ENCODE measurements around the gene NDUFS2. TPM values are rescaled to one million over a fixed set of nuclear protein-coding genes. Genes with fewer than 3 reads are reported as not detected.

Gene NDUFS2
- 102 and 119 TPM in 2 replicates for total RNA-seq

GRCh38 chr1:161201836-161202712 is at the start of gene NDUFS2:
TSS of gene NDUFS2 (plus strand) at chr1:161202367. CDS start at chr1:161202386, 19 bp downstream.

GRCh38 chr1:161153682-161154337 is 48.4 kb upstream of the NDUFS2 start, which contains the start of gene UFC1:
TSS of gene UFC1 (plus strand) at chr1:161153978. CDS start at chr1:161153998, 20 bp downstream.

GRCh38 chr1:161159087-161159912 is 42.9 kb upstream of the NDUFS2 start, which contains the start of gene USP21:
TSS of gene USP21 (plus strand) at chr1:161159500. CDS start at chr1:161160641, 1,141 bp downstream.

GRCh38 chr1:161165742-161166668 is 36.2 kb upstream of the NDUFS2 start, which contains the start of gene PPOX:
TSS of gene PPOX (plus strand) at chr1:161166426. CDS start at chr1:161166848, 422 bp downstream.

DNA sequence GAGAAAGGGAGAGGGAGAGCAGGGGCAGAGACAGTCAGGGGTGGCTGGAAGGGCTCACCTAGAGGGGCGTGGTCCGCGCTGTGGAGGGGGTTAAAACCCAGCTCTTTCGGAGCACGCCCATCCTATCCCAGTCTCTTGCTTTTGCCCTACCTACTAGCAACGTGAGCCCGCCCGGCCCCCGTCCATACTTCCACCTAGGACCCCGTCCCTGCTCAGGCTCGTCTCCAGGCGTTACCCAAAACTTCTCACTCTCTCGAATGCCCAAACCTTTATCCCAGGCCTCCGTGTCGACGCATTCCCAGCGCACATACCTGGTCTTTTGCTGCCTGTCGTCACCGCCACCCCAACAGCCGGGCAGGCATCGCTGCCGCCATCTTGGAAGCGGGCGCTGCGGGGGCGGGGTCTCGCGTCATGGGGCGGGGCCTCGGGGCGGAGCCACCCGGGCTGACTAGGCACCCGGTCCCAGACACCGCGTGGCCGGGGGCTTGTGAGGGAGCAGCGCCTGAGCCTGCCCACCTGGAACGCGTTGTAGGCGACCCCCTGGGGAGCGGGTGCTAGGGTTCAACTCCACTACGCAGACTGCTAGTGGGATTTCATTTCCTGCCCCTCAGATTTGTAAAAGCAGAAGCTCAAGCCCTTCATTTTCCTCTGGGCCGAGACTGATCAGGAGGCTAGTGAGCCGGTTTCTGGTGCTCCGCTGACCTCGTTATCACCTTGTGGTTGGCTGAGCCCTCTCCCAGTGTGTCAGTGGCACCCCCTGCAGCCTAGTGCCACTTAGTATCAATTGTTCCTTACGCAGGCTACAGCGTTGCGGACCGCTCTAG is 24.8 kb upstream of the NDUFS2 start, which contains the start of gene B4GALT3:
TSS of gene B4GALT3 (minus strand) at position 396 of the 824 bp plus-strand sequence. CDS start 1,447 bp downstream, outside the sequence.

DNA sequence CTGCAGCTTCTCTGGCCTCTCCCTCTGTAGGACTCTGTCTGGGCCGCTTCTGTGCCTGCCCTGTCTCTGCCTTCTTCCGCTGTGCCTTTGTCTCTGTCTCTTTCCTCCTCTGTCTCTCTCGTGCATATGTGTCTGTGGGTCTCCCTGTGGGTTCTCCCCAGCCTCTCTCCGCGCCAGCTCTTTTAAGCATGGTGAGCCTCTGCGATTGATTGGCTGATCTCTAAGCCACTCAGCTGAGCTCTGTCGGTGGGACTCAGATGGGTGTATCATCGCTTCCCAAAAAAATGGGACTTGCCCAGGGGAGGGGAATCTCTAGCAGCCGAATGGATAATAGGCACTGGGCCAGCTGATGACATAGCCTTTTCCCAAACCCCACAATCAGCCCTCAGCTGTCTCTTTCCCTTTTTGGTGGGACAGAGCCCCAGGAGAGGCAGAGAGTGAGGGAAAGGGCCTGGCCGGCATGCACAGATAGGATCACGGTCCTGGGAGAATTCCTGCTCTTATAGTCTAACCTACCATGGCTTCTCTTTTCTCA is 3.2 kb upstream of the NDUFS2 start, which contains the start of gene ADAMTS4:
TSS of gene ADAMTS4 (minus strand) at position 158 of the 535 bp plus-strand sequence. CDS start 427 bp downstream, outside the sequence.

DNA sequence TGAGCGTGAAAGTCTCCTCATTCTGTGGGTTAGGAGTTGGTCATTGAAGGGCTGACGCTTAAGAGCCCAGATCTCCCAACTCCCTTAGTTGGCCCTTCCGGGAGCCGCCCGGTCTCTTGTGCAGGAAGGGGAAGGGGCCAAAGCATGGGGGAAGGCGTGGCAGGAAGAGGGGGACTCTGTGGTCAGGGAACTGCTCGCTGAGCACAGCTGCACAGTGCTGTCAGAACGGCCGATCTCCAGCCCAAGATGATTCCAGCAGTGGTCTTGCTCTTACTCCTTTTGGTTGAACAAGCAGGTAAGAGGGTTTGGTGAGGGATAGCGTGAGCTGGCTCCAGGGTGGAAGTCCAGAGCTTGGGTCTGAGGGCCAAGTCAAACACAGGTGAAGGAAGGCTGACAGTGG is 12.9 kb downstream of the NDUFS2 start, which contains the start of gene FCER1G:
TSS of gene FCER1G (plus strand) at position 220 of the 400 bp plus-strand sequence. CDS start at position 247, 27 bp downstream.

GRCh38 chr1:161225534-161226319 is 23.6 kb downstream of the NDUFS2 start, which contains the start of gene TOMM40L:
TSS of gene TOMM40L (plus strand) at chr1:161226060. CDS start at chr1:161226490, 430 bp downstream.

GRCh38 chr1:161238039-161238473 is 35.9 kb downstream of the NDUFS2 start, which contains the start of gene NR1I3:
TSS of gene NR1I3 (minus strand) at chr1:161238203. CDS start at chr1:161236565, 1,638 bp downstream.

GRCh38 chr1:161258439-161259344 is 56.5 kb downstream of the NDUFS2 start, which contains the start of gene PCP4L1:
TSS of gene PCP4L1 (plus strand) at chr1:161258745. CDS start at chr1:161258975, 230 bp downstream.

Other genes with a start within 250 kb of the NDUFS2 start
- not detected in 2 replicates for gene ITLN2, start 247.6 kb upstream of the NDUFS2 start, total RNA-seq
- gene F11R, start 181.2 kb upstream of the NDUFS2 start, total RNA-seq: 67.0 and 77.2 TPM in 2 replicates
- gene TSTD1, start 163.4 kb upstream of the NDUFS2 start, total RNA-seq: 1.5 TPM in 1 of 2 replicates, not detected in the other
- 59.0 and 59.1 TPM in 2 replicates for gene USF1, start 156.4 kb upstream of the NDUFS2 start, total RNA-seq
- gene ARHGAP30, start 132.5 kb upstream of the NDUFS2 start, total RNA-seq: 0.13 and 0.20 TPM in 2 replicates
- gene NECTIN4, start 112.8 kb upstream of the NDUFS2 start, total RNA-seq: 0.47 and 0.54 TPM in 2 replicates
- gene KLHDC9, start 104.0 kb upstream of the NDUFS2 start, total RNA-seq: 1.1 and 2.6 TPM in 2 replicates
- 63.7 and 71.8 TPM in 2 replicates for gene PFDN2, start 84.3 kb upstream of the NDUFS2 start, total RNA-seq
- 20.9 and 27.4 TPM in 2 replicates for gene NIT1, start 84.3 kb upstream of the NDUFS2 start, total RNA-seq
- gene DEDD, start 69.7 kb upstream of the NDUFS2 start, total RNA-seq: 19.4 and 31.8 TPM in 2 replicates
- 72.6 and 84.7 TPM in 2 replicates for gene UFC1, start 48.4 kb upstream of the NDUFS2 start, total RNA-seq
- 5.7 and 7.1 TPM in 2 replicates for gene USP21, start 42.9 kb upstream of the NDUFS2 start, total RNA-seq
- 10.7 and 12.0 TPM in 2 replicates for gene PPOX, start 35.9 kb upstream of the NDUFS2 start, total RNA-seq
- 30.5 and 39.7 TPM in 2 replicates for gene B4GALT3, start 24.9 kb upstream of the NDUFS2 start, total RNA-seq
- 26.7 and 28.6 TPM in 2 replicates for gene ADAMTS4, start 3.3 kb upstream of the NDUFS2 start, total RNA-seq
- gene FCER1G, start 12.9 kb downstream of the NDUFS2 start, total RNA-seq: not detected in 2 replicates
- gene APOA2, start 21.3 kb downstream of the NDUFS2 start, total RNA-seq: not detected in 2 replicates
- 21.1 and 22.1 TPM in 2 replicates for gene TOMM40L, start 23.7 kb downstream of the NDUFS2 start, total RNA-seq
- not detected in 2 replicates for gene NR1I3, start 35.8 kb downstream of the NDUFS2 start, total RNA-seq
- not detected in 2 replicates for gene PCP4L1, start 56.4 kb downstream of the NDUFS2 start, total RNA-seq
- 1.8 and 2.1 TPM in 2 replicates for gene MPZ, start 107.6 kb downstream of the NDUFS2 start, total RNA-seq
- gene SDHC, start 112.0 kb downstream of the NDUFS2 start, total RNA-seq: 40.2 and 58.0 TPM in 2 replicates
- not detected in 2 replicates for gene CFAP126, start 165.5 kb downstream of the NDUFS2 start, total RNA-seq